ENCODE data around the gene CDH5.

CDH5 gene

DNA sequence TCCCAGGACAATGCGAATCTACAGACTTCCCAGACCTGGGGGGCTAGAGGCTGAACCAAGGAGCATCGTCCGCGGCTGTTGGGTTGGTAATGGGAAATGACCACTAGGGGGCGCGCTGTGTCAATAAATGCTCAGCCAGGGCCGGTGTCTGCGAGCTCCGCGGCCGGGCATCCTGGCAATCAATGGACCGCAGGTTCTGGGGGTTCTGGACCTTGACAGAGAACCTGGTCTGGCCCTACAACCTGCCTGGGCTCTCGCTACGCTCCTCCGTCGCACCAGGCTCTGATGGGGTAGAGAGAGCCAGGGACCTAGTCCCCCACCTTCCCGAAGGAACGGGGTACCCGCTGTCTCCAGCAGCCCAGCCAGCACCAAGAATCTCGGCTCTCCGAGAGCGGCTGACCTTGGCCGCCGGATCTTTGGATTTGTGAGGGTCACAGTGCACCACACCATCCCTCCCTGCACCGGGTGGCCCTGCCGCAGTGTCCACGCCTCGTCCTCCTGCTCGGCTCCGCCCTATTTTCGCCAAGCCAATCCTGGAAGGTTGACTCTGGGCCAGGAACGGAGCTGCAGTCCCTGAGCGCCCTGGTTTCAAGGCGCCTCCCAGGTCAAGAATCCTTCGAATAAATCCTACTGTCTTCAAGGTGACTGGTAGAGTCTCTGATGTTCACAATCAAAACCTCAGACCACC lies 40.2 kb downstream of the CDH5 start:
- DNase-seq (ENCODE audit: low read depth in 2 of 2), result peak; percentile 75 to 79
- H3K4me3 ChIP-seq (replicated peaks in 1 of 2; ENCODE audit: low read depth in 2 of 2, low read length in 2 of 2), result peak overlapping the region; percentile 62
- TF ChIP-seq, protein P1, sequence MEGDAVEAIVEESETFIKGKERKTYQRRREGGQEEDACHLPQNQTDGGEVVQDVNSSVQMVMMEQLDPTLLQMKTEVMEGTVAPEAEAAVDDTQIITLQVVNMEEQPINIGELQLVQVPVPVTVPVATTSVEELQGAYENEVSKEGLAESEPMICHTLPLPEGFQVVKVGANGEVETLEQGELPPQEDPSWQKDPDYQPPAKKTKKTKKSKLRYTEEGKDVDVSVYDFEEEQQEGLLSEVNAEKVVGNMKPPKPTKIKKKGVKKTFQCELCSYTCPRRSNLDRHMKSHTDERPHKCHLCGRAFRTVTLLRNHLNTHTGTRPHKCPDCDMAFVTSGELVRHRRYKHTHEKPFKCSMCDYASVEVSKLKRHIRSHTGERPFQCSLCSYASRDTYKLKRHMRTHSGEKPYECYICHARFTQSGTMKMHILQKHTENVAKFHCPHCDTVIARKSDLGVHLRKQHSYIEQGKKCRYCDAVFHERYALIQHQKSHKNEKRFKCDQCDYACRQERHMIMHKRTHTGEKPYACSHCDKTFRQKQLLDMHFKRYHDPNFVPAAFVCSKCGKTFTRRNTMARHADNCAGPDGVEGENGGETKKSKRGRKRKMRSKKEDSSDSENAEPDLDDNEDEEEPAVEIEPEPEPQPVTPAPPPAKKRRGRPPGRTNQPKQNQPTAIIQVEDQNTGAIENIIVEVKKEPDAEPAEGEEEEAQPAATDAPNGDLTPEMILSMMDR (IDR thresholded peaks at IDR 0.05; ENCODE audit: low read depth, low read length), result peak; percentile 74

DNA sequence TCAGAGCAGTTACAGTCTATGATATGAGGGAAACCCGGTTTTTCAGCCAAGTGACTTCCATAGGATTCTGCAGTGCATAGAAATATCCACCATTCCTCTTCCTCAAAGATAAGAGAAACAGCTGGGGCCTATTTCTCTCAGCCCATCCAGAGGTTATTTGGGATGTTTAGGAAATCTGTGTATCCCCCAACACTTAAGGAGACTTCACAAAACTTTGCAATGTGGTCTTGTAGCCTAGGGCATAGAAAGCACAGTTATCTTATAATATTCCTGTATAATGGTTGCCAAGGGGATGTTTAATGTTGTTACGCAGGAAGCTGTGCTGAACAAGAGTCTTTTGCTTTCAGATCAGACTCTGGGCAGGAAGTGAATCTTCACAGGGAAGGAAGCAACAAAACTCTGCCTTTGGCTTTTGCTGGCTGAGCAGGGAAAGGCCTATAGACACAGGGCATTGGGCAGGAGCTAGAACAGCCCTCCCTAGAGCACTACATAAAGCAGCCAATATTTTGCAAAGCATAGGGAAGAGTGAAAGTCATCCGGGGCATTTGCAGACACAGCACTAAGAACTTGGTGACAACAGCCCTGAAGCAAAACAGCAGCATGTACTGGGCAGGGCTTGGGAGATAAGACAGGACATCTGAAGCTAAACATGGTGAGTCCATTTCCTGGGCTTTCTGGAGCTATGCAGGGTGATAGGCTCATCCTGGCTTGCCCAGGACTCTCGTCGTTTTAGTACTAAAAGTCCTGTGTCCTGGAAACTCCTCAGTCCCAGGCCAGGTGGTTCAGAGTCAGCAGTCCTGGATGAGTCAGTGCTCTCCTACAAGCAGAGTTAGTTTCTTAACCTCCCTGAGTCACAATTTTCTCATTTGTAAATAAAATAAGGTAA lies 41.9 kb downstream of the CDH5 start:
- H3K4me3 ChIP-seq (replicated peaks in 1 of 2; ENCODE audit: low read depth in 2 of 2, low read length in 2 of 2), result peak overlapping the region; percentile 17 to 35
- TF ChIP-seq, protein P1 (IDR thresholded peaks at IDR 0.05; ENCODE audit: low read depth, low read length), result no peak
- peak; percentile 87 to 94 for DNase-seq (ENCODE audit: low read depth in 2 of 2)

DNA sequence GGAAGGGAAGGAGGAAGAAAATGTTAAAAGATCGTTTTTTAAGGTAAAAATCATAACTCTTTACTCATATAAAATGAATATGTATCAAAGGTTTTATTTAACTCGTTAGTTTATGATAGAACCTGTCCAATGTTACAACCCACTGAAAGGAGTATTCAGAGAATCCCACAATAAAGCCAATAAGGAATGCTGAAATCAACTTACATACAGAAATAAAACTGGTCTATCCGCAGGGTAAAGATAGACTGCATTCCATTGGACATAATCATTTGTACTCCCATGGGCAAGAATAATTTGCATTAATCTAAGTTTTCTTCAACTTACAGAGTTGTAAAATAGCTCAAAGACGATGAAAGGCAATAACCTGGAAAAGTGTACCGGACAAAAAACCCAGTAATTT lies 42.7 kb downstream of the CDH5 start:
- H3K4me3 ChIP-seq (replicated peaks in 1 of 2; ENCODE audit: low read depth in 2 of 2, low read length in 2 of 2), result peak overlapping the region; percentile 7 to 17
- TF ChIP-seq, protein P1 (IDR thresholded peaks at IDR 0.05; ENCODE audit: low read depth, low read length), result no peak
- peak; percentile 72 to 80 for DNase-seq (ENCODE audit: low read depth in 2 of 2)

DNA sequence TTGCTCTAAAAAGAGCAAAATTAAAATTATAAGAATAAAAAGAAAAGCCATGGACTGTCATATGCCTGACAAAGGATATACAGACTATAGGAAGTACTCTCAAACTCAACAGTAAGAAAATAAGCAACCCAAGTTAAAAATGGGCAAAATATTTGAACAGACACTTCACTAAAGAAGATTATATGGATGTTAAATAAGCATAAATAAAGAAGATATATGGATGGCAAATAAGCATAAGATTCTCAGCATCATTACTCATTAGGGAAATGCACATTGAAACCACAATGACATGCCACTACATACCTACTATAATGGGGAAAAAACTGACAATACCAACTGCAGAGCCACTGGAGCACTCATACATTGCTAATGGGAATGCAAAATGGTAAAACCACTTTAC lies 45.7 kb downstream of the CDH5 start:
- DNase-seq (ENCODE audit: low read depth in 2 of 2), result no peak

DNA sequence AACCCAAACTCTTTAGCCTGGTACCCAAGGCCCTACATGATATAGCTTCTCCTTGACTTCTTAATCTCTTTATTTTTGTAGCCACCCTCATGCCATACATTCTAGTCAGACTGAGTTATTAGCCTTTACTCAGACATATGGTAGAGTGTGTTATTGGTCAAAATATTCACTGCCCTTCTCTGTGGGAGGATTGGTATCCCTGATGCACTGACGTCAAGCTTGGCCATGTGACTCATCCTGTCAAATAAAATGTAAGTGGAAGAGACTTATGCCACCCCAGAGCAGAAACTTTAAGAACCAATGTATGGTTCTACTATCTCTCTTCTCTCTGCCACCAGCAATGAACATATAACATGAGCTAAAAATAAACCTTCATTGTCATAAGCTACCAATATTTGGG lies 48.4 kb downstream of the CDH5 start:
- no peak overlapping the region for H3K4me3 ChIP-seq (replicated peaks in 1 of 2; ENCODE audit: low read depth in 2 of 2, low read length in 2 of 2)
- DNase-seq (ENCODE audit: low read depth in 2 of 2), result peak in 1 of 2 donors; percentile 65
- TF ChIP-seq, protein P1 (IDR thresholded peaks at IDR 0.05; ENCODE audit: low read depth, low read length), result no peak

More for the DNA sequence above, 45.7 kb downstream of the CDH5 start:
- H3K4me3 ChIP-seq (replicated peaks in 1 of 2; ENCODE audit: low read depth in 2 of 2, low read length in 2 of 2), result no peak overlapping the region
- TF ChIP-seq, protein P1 (IDR thresholded peaks at IDR 0.05; ENCODE audit: low read depth, low read length), result no peak

DNA sequence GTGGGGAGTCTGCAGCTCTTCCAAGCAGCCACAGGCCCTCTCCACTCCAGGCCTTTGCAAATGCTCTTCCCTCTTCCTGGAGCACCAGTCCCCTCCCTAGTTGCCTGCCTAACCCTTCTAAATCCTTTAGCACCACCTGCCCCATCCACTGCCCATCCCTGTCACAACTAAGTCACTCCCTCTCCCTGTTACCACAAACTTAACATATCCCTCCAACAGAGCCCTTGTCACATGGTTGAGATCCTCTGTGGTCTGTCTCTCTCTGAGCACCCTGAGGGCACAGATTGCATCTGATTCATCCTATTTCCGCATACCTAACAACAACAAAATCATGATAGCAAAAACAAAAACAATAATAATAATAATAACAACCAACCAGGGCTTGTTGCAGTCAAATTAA lies 49.6 kb downstream of the CDH5 start:
- DNase-seq (ENCODE audit: low read depth in 2 of 2), result no peak
- H3K4me3 ChIP-seq (replicated peaks in 1 of 2; ENCODE audit: low read depth in 2 of 2, low read length in 2 of 2), result no peak overlapping the region
- TF ChIP-seq, protein P1 (IDR thresholded peaks at IDR 0.05; ENCODE audit: low read depth, low read length), result no peak

Measured in cardiac fibroblast (primary cell).